Duodenal mucosa (tissue), 2 donors: ENCODE data around the gene ZFP14.
"Not testable (repeated sequence)": the region's sequence is repeated elsewhere in the genome, so short reads cannot be mapped to it uniquely, and the experiment has no call there.

Experiments
- H3K27ac ChIP-seq: one replicate; pipeline ENCODE4 v1.7.0; 2013; ENCODE audit warnings: low read depth, low read length
- H3K27me3 ChIP-seq, 2 donors: one replicate each; pipeline ENCODE4 v1.7.0; 2013; ENCODE audit warnings: low read length in 2 of 2, control low read depth in 1 of 2; ENCODE audit not compliant: insufficient read depth in 2 of 2, control insufficient read depth in 1 of 2
- H3K36me3 ChIP-seq, 2 donors: one replicate each; pipeline ENCODE4 v1.7.0; 2013; ENCODE audit warnings: low read length in 2 of 2, control low read depth in 1 of 2; ENCODE audit not compliant: insufficient read depth in 2 of 2, control insufficient read depth in 1 of 2
- H3K4me1 ChIP-seq, 2 donors: one replicate each; pipeline ENCODE4 v1.7.0; 2013; ENCODE audit warnings: low read length in 2 of 2, control low read depth in 1 of 2; ENCODE audit not compliant: insufficient read depth in 2 of 2, control insufficient read depth in 1 of 2
- H3K4me3 ChIP-seq, 2 donors: one replicate each; pipeline ENCODE4 v1.7.0; 2013; ENCODE audit warnings: low read length in 2 of 2, low read depth in 1 of 2
- H3K9ac ChIP-seq, 2 donors: one replicate each; pipeline ENCODE4 v1.7.0; 2013; ENCODE audit warnings: low read length in 2 of 2, low read depth in 1 of 2
- H3K9me3 ChIP-seq, 2 donors: one replicate each; pipeline ENCODE4 v1.7.0; 2013; ENCODE audit warnings: low read length in 2 of 2, control low read depth in 1 of 2; ENCODE audit not compliant: control insufficient read depth in 1 of 2

The ZFP14 gene

DNA sequence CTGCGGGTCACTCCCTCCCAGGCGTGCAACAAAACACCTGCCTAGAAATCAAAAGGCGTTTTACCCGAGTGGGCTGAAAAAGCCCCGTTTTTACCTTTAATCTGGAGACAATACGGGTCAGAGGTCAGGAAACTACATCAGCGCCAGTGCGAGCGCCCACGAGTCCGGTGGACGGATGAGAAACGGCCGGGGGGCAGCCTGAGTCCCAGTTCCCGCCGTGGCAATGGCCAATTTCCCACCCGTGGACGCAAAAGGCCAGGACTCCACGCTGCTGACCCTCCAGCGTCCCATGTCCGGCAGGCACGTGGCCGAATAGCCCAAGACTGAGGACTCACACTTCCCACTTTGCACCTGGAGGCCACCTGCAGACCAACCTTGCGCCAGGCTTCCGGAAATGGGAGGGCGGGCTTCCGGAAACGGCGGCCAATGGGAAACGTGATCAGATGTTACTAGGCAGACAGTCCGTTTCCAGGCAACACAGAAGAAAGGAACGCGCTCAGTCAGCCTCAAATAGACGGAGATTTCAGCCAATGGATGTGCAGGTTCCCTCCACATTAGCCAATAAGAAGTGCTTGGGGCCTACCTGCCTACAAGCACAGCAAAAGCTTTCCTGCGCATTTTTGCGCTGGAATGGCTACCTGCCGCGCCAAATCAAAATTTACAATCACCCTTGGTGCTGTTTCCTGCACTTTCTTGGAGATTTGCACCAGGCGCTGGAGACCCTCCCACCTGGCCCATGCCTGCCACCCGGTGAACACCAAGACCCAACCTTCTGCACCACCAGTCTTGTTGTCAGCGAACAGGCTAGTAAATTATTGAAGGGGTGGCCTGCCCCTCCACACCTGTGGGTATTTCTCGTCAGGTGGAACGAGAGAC is 47.4 kb downstream of the ZFP14 start:
- Histone ChIP-seq H3K4me3 (peak overlapping the region; percentile 74 to 84), H3K36me3 (peaks cover 0 to 4% of the 10 kb centered on the region in 2 donors), H3K27ac (no peak overlapping the region), H3K27me3 (no peaks in the 10 kb centered on the region), H3K9me3 (peaks cover 15 to 45% of the 10 kb centered on the region in 2 donors), H3K9ac (peak overlapping the region in 1 of 2 donors; percentile 39), H3K4me1 (no peaks in the 10 kb centered on the region)

DNA sequence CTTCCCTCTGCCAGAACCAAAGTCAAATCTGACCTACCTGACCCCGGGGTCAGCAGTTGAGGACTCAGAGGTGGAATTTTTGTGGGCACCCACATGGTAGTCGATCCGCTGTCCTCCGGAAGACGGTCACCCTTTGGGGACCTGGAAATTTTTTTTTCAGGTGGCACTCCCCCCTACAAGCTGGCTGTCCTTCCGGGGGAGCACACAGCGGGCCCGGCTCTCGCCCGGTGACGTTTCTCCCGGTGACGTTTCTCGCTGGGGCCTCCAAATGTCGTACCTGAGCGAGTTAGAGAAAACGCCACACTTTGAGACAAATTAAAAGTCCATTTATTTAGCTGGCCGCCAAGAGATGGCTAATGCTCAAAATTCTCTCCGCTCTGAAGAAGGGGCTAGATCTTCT is 48.8 kb downstream of the ZFP14 start:
- Histone ChIP-seq H3K9ac (no peak overlapping the region), H3K4me3 (no peak overlapping the region), H3K9me3 (peaks cover 18 to 46% of the 10 kb centered on the region in 2 donors), H3K27me3 (no peaks in the 10 kb centered on the region), H3K36me3 (no peaks in the 10 kb centered on the region), H3K4me1 (no peaks in the 10 kb centered on the region), H3K27ac (no peak overlapping the region)

DNA sequence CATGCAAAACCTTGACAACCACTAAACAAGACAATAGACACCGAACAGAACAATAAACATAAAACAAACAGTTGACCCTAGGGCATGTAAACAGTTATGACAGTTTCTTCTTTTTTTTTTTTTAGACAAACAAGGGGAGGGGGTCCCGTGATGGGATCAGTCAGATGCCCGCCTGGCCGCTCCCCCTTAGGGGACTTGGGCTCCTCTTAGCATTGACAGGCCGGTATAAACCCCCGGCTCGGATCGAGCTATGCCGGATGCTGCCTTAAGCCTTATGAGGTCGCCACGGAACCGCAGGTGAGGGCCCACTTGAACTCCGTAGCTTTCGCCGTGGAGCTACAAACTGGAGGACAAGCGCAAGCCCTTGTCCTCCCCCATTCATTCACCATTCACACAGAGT is 49.5 kb downstream of the ZFP14 start:
- not testable (repeated sequence) for H3K4me1 ChIP-seq, H3K36me3 ChIP-seq, H3K9ac ChIP-seq, H3K27me3 ChIP-seq, H3K4me3 ChIP-seq, H3K27ac ChIP-seq
- H3K9me3 ChIP-seq, result peaks cover 20 to 41% of the 10 kb centered on the region in 2 donors

DNA sequence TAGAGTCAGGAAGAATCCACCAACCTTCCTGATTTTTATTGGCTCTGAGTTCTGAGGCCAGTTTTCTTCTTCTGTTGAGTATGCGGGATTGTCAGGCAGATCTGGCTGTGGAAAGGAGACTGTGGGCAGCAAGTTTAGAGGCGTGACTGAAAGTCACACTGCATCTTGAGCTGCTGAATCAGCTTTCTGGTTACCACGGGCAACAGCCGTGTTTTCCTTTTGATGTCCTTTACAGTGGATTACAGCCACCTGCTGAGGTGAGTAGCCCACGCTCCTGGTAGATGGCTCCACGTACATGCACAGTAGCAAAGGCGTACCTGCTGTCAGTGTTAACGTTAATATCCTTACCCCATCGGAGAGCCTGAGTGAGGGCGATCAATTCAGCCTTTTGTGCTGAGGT is 52.4 kb downstream of the ZFP14 start:
- peaks cover 15 to 36% of the 10 kb centered on the region in 2 donors for H3K9me3 ChIP-seq
- H3K36me3 ChIP-seq, H3K4me1 ChIP-seq, H3K27ac ChIP-seq, H3K4me3 ChIP-seq, H3K27me3 ChIP-seq, H3K9ac ChIP-seq: not testable (repeated sequence)

DNA sequence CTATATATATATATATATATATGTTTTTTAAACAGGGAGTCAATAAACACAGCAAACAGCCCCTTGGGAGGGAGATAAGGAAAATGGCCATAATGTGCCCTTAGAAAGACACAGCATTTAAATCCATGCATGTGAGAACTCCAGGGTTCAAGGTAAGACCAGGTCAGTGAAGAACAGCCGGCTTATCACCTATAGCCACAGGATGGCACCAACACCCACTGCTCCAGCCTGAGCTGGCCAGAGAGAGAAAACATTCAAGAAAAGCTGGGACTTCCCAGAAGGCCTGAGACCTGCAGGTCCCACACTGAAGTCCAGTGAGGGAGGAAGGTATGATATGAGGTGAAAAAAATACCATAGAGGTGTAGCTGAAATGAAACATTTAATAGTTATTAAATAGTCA is 63.8 kb downstream of the ZFP14 start:
- H3K4me1 ChIP-seq, H3K9me3 ChIP-seq, H3K4me3 ChIP-seq, H3K9ac ChIP-seq, H3K27ac ChIP-seq, H3K27me3 ChIP-seq, H3K36me3 ChIP-seq: not testable (repeated sequence)

DNA sequence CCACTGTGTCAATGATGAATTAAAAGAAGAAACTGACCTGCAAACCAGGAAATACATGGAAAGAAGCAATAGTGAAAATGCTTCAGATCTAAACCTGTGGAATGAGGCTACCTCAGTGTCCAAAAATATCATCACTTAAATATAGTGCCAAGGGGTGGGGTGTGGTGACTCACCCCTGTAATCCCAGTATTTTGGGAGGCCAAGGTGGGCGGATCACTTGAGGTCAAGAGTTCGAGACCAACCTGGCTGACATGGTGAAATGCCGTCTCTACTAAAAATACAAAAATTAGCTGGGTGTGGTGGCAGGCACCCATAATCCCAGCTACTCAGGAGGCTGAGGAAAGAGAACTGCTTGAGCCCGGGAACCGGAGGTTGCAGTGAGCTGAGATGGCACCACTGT is 64.9 kb downstream of the ZFP14 start:
- H3K4me3 ChIP-seq, H3K27me3 ChIP-seq, H3K4me1 ChIP-seq, H3K9ac ChIP-seq, H3K36me3 ChIP-seq, H3K9me3 ChIP-seq, H3K27ac ChIP-seq: not testable (repeated sequence)

DNA sequence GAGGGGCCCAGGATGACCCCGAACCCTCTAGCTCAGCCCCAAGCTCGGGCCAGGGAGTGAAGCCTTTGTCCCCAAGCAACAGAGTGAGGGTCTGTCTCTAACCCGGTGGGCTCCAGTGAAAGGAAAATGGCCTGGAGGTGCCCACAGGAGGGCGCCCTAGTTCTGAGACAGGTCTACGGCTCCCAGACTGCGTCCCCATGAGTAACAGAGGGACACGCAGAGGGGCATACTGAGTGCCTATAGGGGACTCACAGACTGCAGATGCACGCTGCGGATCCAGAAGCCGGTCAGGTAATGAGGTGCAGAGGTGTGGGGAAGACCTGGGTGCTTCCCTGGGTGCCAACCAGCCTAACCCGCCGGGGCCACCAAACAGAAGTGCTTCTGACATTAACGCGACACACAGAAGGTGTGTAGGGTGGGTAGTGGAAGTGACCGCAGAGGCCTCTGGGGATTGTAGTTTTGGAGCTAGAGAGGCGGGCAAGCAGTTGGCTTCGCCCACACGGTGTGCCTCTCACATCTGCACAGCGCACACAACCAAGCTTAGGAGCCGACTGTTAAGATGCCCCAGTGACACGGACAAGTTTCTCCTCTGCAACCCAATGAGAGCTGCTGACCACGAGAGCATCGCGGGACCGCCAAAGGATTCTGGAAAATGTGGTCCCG is 67.8 kb downstream of the ZFP14 start:
- not testable (repeated sequence) for H3K4me3 ChIP-seq, H3K27ac ChIP-seq, H3K4me1 ChIP-seq, H3K27me3 ChIP-seq, H3K36me3 ChIP-seq, H3K9ac ChIP-seq, H3K9me3 ChIP-seq

DNA sequence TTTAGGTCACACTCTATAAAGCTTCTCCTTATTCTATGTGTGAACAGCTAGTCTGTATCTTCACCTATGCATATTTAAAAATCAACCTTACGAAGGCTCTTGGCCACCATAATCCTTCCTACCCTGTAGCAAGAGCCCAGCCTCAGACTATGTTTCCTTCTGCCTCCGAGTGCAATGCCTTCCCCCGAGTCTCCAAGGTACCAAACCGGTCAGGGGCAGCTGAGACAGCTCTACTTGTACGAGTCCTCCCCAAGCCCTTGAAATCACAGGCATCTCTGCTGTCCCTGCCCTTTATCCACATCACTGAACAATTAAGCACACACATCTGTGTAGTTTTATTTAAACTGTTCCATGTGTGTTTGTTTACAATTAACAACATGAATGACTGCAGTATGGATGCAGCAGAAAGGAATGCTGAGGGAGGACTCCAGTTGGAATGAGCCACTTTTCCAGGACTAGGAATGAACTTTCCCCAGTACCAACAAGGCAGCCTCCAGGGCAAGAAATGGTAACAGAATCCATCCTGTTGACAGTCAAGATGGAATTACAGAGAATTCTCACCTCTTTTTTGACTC is 68.5 kb downstream of the ZFP14 start:
- not testable (repeated sequence) for H3K9me3 ChIP-seq, H3K4me3 ChIP-seq, H3K4me1 ChIP-seq, H3K27ac ChIP-seq, H3K27me3 ChIP-seq, H3K36me3 ChIP-seq, H3K9ac ChIP-seq

DNA sequence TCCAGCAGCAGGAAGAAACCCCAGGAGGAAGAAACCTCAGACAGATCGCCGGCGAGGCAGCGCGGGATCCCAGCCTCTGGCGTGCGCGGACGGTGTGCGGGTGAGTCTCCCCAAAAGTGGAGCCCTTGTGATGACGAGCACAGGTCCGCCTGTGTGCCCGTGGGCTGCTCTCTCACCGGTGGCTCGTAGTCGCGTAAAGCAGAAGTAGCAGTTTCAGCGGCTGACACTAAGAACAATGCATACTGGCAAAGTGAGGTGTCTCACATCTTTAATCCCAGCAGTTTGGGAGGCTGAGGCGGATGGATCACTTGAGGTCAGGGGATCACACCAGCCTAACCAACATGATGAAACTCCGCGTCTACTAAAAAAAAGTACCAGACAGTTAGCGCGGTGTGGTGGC is 69.2 kb downstream of the ZFP14 start:
- not testable (repeated sequence) for H3K4me1 ChIP-seq, H3K27ac ChIP-seq, H3K36me3 ChIP-seq, H3K9ac ChIP-seq, H3K9me3 ChIP-seq, H3K4me3 ChIP-seq, H3K27me3 ChIP-seq

DNA sequence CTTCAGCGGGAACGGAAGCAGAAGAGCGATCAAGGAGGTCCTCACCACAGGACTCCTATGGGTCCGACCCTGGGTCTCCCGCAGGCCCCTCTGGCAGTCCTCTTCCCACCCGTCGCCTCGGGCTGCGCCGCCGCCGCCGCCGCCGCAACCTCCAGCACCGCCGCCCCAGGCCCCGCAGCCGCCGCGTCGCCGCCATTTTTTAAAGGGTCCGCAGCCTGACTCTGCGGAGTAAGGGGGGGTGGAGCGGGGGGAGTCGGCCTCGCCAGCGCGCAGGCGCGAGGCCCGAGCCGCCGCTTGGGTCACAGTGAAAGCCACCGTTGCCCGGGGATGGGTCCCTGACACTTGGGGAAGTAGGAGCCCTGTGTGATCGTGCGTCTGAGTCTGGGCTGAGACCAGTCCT is 69.7 kb downstream of the ZFP14 start:
- H3K9me3 ChIP-seq, H3K36me3 ChIP-seq, H3K4me1 ChIP-seq, H3K9ac ChIP-seq, H3K27ac ChIP-seq, H3K27me3 ChIP-seq, H3K4me3 ChIP-seq: not testable (repeated sequence)
